GM18508 (cell line): ENCODE measurements around the gene PFDN2.

Source experiments
- ATAC-seq: cut with Tn5 transposase; IDR thresholded peaks from one replicate; pipeline ENCODE4 v1.9.1; 2021; ENCODE audit warnings: moderate number of reproducible peaks; ENCODE audit not compliant: insufficient read depth, unreplicated experiment

Gene PFDN2, protein sequence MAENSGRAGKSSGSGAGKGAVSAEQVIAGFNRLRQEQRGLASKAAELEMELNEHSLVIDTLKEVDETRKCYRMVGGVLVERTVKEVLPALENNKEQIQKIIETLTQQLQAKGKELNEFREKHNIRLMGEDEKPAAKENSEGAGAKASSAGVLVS

DNA sequence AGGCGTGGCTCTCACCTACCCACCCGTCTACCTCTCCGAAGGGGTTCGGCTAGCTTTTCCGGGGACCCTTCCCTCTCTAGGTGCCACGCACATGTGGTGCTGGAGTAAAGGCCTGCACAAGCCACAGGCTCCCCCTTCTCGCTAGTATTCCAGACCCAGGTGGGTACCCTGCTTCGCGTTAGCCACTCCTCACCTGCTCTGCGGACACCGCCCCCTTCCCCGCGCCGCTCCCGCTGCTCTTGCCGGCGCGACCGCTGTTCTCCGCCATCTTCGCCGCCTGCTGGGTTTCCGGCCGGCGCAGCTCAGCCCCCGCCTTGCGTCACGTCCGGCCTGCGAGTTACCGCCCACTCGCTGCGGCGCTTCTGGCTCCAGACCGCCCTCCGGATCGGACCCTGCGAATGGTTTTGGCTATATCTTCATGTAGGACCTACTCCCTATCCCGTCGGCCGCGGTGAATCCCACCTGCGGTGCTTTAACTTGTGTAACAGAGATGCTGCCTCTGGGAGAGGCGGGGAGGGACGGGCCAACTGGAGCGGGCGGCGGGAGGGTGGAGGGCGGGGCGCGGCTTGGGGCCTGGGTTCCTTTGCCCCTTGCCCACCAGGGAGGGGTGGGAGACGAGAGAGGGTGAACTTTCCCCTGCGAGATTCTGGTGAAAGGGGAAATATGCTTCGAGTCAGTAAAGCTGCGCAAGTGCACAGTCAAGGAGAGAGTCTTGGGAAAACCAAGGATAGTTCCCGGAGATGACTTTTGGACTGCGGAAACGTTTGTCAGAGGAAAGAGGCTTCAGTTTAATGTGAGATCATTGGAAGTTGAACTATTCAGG is at the start of gene PFDN2, which contains the start of gene NIT1:
PFDN2 (minus strand) TSS at position 279 of the 823 bp plus-strand sequence; CDS start at position 268, 11 bp downstream.
NIT1 (plus strand) TSS at position 347 of the 823 bp plus-strand sequence; CDS start at position 419, 72 bp downstream.
- ATAC-seq = no peak

DNA sequence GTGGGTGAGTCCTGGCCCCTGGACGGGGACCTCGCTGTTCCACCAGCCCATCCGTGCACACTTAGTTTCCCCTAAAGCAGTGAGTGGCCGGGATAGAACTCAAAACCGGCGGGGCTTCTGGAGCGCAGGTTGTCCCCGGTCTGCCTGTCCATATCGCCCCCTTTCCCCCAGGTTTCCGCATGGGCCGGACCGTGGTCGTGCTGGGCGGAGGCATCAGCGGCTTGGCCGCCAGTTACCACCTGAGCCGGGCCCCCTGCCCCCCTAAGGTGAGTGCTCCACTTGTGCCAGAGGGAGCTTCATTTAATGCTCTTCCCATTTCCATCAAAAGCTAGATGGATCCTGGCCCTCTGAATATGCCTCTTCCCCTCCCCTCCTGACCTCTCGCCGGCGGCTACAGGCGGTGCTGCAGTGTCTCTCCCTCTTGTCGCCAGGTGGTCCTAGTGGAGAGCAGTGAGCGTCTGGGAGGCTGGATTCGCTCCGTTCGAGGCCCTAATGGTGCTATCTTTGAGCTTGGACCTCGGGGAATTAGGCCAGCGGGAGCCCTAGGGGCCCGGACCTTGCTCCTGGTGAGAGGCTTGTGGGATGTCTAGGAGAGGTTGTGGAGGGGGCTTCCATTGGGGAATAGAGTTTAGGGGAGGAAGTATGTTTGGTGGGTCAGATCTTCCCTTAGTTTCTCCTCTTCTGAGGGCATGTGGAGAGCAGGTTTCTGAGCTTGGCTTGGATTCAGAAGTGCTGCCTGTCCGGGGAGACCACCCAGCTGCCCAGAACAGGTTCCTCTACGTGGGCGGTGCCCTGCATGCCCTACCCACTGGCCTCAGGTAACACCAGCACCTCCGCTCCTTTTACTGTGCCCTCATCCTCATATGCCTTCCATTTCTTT is 49.1 kb upstream of the PFDN2 start:
- no peak for ATAC-seq

DNA sequence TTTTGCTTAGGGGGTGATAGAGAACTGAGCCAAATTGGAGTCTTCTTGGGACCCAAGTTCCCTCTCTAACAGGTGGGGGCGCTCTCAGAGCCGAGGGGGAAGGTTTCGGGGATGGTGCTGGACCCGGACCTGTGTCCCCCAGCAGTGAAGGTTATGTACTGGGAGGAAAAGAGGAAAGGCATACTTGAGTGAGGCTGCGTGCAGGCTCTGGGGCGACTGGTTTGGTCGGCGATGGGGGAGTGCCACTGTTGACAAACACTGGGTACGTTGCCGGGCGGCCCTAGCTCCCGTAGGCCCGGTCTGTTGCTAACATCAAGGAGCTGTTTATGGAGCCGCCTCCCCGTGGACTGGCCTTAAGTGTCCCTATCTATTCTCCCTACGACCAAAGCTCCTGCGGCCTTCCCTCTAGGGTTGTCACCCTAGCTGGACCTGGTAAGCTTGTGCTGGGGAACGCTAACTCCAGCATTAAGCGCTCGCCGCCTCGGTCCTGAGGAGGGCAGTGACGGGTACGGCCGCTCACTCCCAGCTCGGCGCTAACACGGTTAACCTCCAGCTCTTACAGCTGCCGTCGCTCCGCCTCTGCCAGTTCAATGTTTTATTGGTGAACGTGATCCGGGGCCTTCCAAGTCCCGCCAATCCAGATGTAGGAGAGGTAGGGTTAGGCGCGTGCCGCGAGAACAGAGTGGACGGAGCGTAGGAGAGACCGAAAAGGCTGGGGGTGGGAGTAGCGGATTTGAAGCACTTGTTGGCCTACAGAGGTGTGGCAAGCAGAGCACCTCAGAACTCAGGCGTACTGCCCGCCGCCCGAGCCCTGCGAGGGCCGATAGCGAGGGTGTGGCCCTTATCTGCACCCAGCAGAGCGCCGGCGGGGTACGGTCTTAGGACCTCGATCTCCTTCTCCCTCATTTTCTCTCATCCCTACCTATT is 48.2 kb upstream of the PFDN2 start, which contains the start of gene PPOX:
PPOX (plus strand) TSS at position 685 of the 927 bp plus-strand sequence. CDS start 422 bp downstream, outside the sequence.
- ATAC-seq = peak; percentile 84

DNA sequence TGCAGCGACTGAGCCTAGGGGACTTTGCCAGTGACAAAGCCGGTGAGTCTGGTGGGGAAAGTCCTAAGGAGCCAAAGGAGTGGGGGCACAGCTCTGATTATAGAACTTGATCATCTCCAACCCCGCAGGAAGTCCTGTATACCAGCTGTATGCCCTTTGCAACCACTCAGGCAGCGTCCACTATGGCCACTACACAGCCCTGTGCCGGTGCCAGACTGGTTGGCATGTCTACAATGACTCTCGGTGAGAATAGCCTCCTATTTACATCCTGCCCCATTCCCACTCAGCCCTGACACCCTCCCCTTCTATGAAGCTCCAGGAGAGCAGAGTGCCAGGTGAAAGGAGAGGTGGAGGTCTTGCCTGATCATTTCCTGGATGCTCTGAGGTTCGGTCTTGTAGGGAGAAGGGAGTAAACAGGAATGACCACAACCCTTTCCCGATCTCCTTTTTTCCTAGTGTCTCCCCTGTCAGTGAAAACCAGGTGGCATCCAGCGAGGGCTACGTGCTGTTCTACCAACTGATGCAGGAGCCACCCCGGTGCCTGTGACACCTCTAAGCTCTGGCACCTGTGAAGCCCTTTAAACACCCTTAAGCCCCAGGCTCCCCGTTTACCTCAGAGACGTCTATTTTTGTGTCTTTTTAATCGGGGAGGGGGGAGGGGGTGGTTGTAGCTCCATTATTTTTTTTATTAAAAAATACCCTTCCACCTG is 47.2 kb upstream of the PFDN2 start:
- ATAC-seq = no peak

DNA sequence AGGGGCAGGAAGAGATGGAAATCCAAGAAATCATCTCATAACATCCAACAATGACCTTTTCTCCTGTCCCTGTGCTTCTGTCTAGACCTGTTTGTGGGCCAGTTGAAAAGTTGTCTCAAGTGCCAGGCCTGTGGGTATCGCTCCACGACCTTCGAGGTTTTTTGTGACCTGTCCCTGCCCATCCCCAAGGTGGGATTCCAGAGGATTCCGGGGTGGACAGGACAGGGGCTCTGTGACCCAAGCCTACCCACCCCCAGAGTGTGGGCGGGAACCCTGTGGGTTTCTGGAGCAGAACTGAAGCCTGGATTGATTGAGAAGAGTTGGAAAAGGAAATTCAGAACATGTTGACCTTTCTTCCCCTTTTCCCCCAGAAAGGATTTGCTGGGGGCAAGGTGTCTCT is 46.0 kb upstream of the PFDN2 start:
- no peak for ATAC-seq

DNA sequence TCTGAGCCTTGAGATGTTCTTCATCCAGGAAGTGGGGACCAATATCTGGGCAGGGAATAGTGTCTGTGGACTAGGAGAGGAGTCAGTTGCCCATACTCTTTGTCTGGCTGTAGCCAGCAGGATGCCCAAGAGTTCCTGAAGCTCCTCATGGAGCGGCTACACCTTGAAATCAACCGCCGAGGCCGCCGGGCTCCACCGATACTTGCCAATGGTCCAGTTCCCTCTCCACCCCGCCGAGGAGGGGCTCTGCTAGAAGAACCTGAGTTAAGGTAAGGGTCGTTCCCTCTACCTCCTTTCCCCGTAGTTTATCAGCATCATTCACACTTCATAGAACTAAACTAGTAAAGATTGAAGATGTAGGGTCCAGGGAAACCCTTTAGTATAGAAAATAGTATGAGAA is 45.0 kb upstream of the PFDN2 start:
- ATAC-seq = no peak

DNA sequence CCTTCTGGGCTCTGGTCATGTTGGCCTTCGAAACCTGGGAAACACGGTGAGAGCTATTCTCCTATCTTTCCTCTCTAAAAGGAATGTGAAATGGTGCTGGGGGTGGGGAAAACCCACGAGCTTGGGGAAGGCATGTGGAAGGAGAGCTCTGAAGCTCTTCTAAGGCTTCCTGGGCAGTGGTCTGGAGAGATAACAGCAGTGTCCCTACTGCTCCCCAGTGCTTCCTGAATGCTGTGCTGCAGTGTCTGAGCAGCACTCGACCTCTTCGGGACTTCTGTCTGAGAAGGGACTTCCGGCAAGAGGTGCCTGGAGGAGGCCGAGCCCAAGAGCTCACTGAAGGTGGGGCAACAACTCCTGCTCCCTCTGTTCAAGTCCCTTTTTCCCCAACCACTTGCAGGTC is 44.2 kb upstream of the PFDN2 start:
- no peak for ATAC-seq

DNA sequence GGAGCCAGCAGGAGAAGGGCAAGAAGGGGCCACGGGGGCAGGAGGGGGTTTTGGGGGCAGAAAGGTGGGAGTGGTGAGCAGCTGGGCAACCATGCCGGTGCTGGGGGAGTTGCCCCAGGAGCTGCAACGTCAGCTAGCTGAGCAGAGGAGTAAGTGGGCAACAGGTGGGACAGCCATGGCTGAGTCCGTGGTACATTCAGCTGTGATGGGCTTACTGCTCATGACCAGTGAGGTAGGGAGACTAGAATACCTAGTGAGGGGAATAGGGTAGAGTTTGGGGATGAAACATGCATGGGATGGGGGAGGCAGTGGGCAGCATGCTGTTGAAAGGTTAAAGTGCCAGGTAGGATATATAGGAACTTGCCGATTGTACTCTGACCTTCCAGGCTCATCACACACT is 43.8 kb upstream of the PFDN2 start:
- ATAC-seq = no peak

DNA sequence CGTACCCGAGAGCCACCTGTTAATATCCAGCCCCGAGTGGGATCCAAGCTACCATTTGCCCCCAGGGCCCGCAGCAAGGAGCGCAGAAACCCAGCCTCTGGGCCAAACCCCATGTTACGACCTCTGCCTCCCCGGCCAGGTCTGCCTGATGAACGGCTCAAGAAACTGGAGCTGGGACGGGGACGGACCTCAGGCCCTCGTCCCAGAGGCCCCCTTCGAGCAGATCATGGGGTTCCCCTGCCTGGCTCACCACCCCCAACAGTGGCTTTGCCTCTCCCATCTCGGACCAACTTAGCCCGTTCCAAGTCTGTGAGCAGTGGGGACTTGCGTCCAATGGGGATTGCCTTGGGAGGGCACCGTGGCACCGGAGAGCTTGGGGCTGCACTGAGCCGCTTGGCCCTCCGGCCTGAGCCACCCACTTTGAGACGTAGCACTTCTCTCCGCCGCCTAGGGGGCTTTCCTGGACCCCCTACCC is 42.9 kb upstream of the PFDN2 start:
- ATAC-seq = no peak

DNA sequence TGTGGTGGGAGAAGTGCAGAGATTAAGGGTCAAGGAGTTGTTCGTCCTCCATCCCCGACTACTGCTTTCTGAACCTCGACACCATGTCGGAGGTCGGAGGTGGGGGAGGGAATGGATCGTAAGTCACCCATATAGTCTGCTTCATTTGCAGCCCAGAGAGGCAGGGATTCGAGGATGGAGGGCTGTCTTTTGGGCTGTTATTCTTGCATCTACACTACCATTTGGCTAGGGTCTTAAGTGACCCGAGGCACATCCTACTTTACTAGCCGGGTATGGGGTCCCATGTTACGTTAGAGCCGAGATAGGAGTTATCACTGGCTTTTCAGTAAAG is 42.0 kb upstream of the PFDN2 start:
- ATAC-seq = no peak

DNA sequence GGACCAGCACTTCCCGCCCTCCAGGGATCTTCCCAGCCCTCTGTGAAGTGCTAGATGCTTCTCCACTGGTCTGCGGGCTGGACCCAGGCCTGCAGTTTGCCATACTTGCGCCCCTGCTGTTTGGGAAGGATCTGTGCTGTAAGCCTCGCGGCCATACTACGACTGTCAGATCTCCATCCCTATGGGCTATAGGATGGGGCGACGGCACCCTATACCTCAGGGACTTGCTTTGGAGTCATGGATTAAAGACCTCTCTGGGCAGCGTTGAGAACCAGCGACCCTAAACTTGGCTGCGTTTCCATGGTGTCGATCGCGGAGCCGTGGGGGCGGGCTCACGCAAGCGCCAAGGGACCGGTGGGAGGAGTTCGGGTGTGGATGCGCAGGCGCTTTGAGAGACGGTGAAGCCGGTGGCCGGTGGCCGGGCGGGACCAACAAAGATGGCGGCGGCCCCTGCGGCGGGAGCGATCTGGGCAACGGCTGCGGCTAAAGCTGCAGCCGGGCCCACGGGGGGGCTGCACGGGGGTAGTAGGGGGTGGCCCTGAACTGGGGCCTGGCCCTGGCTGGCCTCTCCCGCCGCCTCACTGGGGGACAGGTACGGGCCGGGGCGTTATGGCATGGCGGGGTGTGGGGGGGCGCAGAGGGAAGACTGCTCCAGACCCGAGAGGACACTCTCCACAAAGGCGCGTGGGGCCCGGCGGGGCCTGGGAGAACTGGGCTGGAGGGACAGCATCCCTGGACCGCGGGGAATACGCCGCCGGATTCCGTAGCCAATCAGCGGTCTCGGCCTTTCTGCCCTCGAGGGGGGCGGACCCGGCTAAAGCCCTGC is 41.5 kb upstream of the PFDN2 start, which contains the start of gene USP21:
USP21 (plus strand) TSS at position 414 of the 826 bp plus-strand sequence. CDS start 1,141 bp downstream, outside the sequence.
- ATAC-seq = peak; percentile 44

DNA sequence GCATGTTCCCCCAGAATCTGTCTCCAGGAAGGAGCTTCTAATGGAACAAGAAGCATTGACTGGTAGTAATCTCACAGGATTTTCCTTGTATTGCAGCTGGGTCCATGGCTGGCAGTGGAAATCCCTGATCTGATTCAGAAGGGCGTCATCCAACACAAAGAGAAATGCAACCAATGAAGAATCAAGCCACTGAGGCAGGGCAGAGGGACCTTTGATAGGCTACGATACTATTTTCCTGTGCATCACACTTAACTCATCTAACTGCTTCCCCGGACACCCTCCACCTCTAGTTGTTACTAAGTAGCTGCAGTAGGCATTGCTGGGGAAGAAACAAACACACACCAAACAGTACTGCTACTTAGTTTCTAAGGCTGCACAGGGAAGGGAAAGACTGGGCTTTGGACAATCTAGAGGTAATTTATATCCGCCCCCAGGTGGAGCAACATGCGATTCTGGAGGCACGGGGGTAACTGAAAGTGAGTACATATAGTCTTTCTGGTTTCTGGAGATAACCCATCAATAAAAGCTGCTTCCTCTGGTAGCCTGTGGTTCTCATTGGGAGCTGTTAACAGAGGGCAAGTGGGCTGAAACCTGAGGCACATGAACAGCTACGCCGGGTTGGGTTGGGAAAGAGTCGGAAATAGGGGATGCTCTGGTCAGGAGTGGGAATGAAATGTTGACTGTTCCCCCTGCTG is 40.6 kb upstream of the PFDN2 start:
- no peak for ATAC-seq

DNA sequence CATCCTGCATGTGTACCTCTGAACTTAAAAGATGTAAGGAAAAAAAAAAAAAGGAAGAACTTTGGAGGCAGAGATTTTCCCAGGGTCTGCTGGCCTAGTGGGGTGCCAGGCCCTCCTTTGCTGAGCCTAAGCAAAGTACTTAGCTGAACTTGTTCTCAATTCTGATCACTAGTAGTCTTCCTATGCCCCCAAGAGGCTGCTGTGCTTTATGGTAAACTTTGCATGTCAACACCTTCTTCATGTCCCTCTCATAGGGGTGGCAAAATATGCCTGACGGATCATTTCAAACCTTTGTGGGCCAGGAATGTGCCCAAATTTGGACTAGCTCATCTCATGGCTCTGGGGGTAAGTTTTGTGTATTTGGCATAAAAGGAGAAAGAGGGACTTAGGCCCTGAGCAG is 40.0 kb upstream of the PFDN2 start:
- no peak for ATAC-seq

DNA sequence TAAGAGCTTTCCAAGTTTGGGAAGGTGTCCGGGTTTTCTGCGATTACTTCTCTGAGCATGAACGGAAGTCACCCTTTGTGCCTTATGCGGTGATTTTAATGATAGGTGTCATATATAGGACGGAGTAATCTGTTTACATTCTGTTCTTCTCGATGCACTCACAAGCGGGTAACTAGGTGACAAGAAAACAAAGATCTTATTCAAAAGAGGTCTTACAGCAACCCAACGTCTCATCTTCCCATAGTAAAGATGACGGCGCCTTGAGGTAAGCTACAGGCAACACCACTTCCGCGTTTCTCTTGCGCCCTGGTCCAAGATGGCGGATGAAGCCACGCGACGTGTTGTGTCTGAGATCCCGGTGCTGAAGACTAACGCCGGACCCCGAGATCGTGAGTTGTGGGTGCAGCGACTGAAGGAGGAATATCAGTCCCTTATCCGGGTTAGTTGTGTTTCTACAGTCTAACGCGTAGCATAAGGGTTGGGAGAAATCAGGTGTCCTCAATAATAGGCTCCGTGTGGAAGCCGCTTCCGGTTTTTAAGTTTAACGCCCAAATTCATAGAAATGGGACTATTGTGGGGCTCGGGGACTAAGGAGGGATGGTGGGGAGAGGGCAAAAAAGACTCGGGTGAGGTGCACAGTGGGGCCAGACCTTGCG is 36.0 kb upstream of the PFDN2 start, which contains the start of gene UFC1:
UFC1 (plus strand) TSS at position 297 of the 656 bp plus-strand sequence; CDS start at position 317, 20 bp downstream.
- ATAC-seq = peak; percentile 51

DNA sequence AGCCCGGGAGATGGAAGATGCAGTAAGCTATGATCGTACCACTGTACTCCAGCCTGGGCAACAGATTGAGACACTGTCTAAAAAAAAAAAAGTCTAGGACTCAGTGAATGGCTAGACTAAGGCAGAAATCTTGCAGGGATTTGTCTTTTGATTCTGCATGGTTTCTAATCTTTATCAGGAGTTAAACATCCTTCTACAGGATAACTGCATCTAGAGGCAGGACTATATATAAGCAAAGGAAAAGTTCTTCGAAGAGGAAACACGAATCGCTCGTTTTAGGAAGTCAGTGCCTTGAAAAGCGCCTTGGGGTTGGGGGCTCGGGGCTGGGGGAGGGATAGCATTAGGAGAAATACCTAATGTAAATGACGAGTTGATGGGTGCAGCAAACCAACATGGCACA is 35.3 kb upstream of the PFDN2 start:
- ATAC-seq = no peak

DNA sequence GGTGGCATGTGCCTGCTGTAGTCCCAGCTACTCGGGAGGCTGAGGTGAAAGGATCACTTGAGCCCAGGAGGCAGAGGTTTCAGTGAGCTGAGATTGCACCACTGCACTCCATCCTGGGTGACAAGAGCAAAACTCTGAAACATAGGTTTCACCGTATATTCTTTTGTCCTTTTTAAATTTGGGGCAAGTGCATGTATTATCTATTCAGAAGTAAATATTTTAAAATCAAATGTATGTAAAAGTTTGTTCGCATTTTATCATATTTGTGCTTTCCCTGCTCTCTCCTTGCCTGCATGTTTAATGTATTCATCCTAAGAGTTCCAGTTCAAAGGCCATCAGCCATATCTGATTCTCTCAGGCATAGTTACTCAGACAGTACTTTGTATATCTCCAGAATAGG is 28.0 kb upstream of the PFDN2 start:
- no peak for ATAC-seq
